ENCODE measurements around the gene RGS6.
A peak's percentile ranks its signal among the peaks of the same experiment; 100 is the strongest.

RGS6 gene

GRCh38 chr14:72522847-72523246, 590.6 kb downstream of the RGS6 start:
- Mint-ChIP-seq H3K36me3 (peaks cover 19% of the 10 kb centered on the region), H3K9me3 (peaks cover 3% of the 10 kb centered on the region), H3K4me3 (no peak overlapping the region), H3K27me3 (no peaks in the 10 kb centered on the region), H3K27ac (no peak overlapping the region), H3K4me1 (peaks cover 64% of the 10 kb centered on the region)
- ATAC-seq = no peak

GRCh38 chr14:72523424-72524294, 591.4 kb downstream of the RGS6 start:
- peaks cover 64% of the 10 kb centered on the region for H3K4me1 Mint-ChIP-seq
- no peaks in the 10 kb centered on the region for H3K27me3 Mint-ChIP-seq
- peaks cover 3% of the 10 kb centered on the region for H3K9me3 Mint-ChIP-seq
- ATAC-seq = no peak
- no peak overlapping the region for H3K27ac Mint-ChIP-seq
- H3K36me3 Mint-ChIP-seq = peaks cover 19% of the 10 kb centered on the region
- no peak overlapping the region for H3K4me3 Mint-ChIP-seq

- Mint-ChIP-seq H3K27me3 (no peaks in the 10 kb centered on the region), H3K9me3 (peaks cover 3% of the 10 kb centered on the region), H3K36me3 (peaks cover 19% of the 10 kb centered on the region), H3K4me1 (peaks cover 60% of the 10 kb centered on the region), H3K4me3 (no peak overlapping the region), H3K27ac (no peak overlapping the region)
- no peak for ATAC-seq
These were observed 592.0 kb downstream of the RGS6 start for GRCh38 chr14:72524295-72524629.

- no peak for ATAC-seq
- H3K9me3 Mint-ChIP-seq = peaks cover 3% of the 10 kb centered on the region
- H3K27ac Mint-ChIP-seq = peak overlapping the region; percentile 23
- H3K4me3 Mint-ChIP-seq = no peak overlapping the region
- no peaks in the 10 kb centered on the region for H3K27me3 Mint-ChIP-seq
- peaks cover 55% of the 10 kb centered on the region for H3K4me1 Mint-ChIP-seq
- H3K36me3 Mint-ChIP-seq = peaks cover 19% of the 10 kb centered on the region
These were observed 593.1 kb downstream of the RGS6 start for GRCh38 chr14:72525087-72525915.

- Mint-ChIP-seq H3K9me3 (peaks cover 8% of the 10 kb centered on the region), H3K4me1 (peaks cover 43% of the 10 kb centered on the region), H3K27me3 (no peaks in the 10 kb centered on the region), H3K4me3 (no peak overlapping the region), H3K27ac (no peak overlapping the region), H3K36me3 (no peaks in the 10 kb centered on the region)
- ATAC-seq = no peak
These were observed 595.4 kb downstream of the RGS6 start for GRCh38 chr14:72527591-72527990.

GRCh38 chr14:72528059-72528862, 596.0 kb downstream of the RGS6 start:
- ATAC-seq = no peak

GRCh38 chr14:72528863-72529175, 596.6 kb downstream of the RGS6 start:
- peaks cover 6% of the 10 kb centered on the region for H3K36me3 Mint-ChIP-seq
- no peaks in the 10 kb centered on the region for H3K27me3 Mint-ChIP-seq
- no peak for ATAC-seq
- H3K9me3 Mint-ChIP-seq = peaks cover 10% of the 10 kb centered on the region
- peaks cover 43% of the 10 kb centered on the region for H3K4me1 Mint-ChIP-seq
- H3K27ac Mint-ChIP-seq = no peak overlapping the region
- H3K4me3 Mint-ChIP-seq = no peak overlapping the region

More at GRCh38 chr14:72528059-72528862, 596.0 kb downstream of the RGS6 start:
- Mint-ChIP-seq H3K4me1 (peaks cover 43% of the 10 kb centered on the region), H3K27me3 (no peaks in the 10 kb centered on the region), H3K4me3 (no peak overlapping the region), H3K9me3 (peaks cover 8% of the 10 kb centered on the region), H3K27ac (no peak overlapping the region), H3K36me3 (no peaks in the 10 kb centered on the region)

- H3K27ac Mint-ChIP-seq = no peak overlapping the region
- ATAC-seq = no peak
- peaks cover 59% of the 10 kb centered on the region for H3K4me1 Mint-ChIP-seq
- H3K4me3 Mint-ChIP-seq = no peak overlapping the region
- H3K27me3 Mint-ChIP-seq = no peaks in the 10 kb centered on the region
- H3K36me3 Mint-ChIP-seq = peaks cover 11% of the 10 kb centered on the region
- H3K9me3 Mint-ChIP-seq = peaks cover 14% of the 10 kb centered on the region
These were observed 600.6 kb downstream of the RGS6 start for GRCh38 chr14:72532686-72533454.

- H3K4me3 Mint-ChIP-seq = no peak overlapping the region
- ATAC-seq = peak; percentile 94
- H3K27me3 Mint-ChIP-seq = no peaks in the 10 kb centered on the region
- H3K4me1 Mint-ChIP-seq = peaks cover 59% of the 10 kb centered on the region
- peaks cover 14% of the 10 kb centered on the region for H3K9me3 Mint-ChIP-seq
- no peak overlapping the region for H3K27ac Mint-ChIP-seq
- peaks cover 11% of the 10 kb centered on the region for H3K36me3 Mint-ChIP-seq
These were observed 603.3 kb downstream of the RGS6 start for GRCh38 chr14:72535485-72535884.

GRCh38 chr14:72538387-72538786, 606.2 kb downstream of the RGS6 start:
- Mint-ChIP-seq H3K36me3 (peaks cover 9% of the 10 kb centered on the region), H3K4me1 (peaks cover 51% of the 10 kb centered on the region), H3K9me3 (peaks cover 6% of the 10 kb centered on the region), H3K4me3 (no peak overlapping the region), H3K27ac (no peak overlapping the region), H3K27me3 (no peaks in the 10 kb centered on the region)
- no peak for ATAC-seq

- ATAC-seq = no peak
- H3K36me3 Mint-ChIP-seq = no peaks in the 10 kb centered on the region
- no peak overlapping the region for H3K27ac Mint-ChIP-seq
- H3K4me1 Mint-ChIP-seq = peaks cover 59% of the 10 kb centered on the region
- no peaks in the 10 kb centered on the region for H3K27me3 Mint-ChIP-seq
- H3K4me3 Mint-ChIP-seq = peak overlapping the region; percentile 25
- no peaks in the 10 kb centered on the region for H3K9me3 Mint-ChIP-seq
These were observed 607.6 kb downstream of the RGS6 start for GRCh38 chr14:72539661-72540315.

- Mint-ChIP-seq H3K9me3 (no peaks in the 10 kb centered on the region), H3K4me1 (peaks cover 56% of the 10 kb centered on the region), H3K36me3 (no peaks in the 10 kb centered on the region), H3K27ac (no peak overlapping the region), H3K4me3 (no peak overlapping the region), H3K27me3 (no peaks in the 10 kb centered on the region)
- ATAC-seq = no peak
These were observed 608.6 kb downstream of the RGS6 start for GRCh38 chr14:72540836-72541235.

- Mint-ChIP-seq H3K9me3 (no peaks in the 10 kb centered on the region), H3K4me3 (no peak overlapping the region), H3K27ac (no peak overlapping the region), H3K4me1 (peaks cover 56% of the 10 kb centered on the region), H3K27me3 (no peaks in the 10 kb centered on the region), H3K36me3 (no peaks in the 10 kb centered on the region)
- no peak for ATAC-seq
These were observed 609.3 kb downstream of the RGS6 start for GRCh38 chr14:72541546-72541945.

GRCh38 chr14:72543341-72543740, 611.1 kb downstream of the RGS6 start:
- no peaks in the 10 kb centered on the region for H3K36me3 Mint-ChIP-seq
- H3K4me3 Mint-ChIP-seq = no peak overlapping the region
- peaks cover 55% of the 10 kb centered on the region for H3K4me1 Mint-ChIP-seq
- H3K27ac Mint-ChIP-seq = peak overlapping the region; percentile 31
- ATAC-seq = no peak
- H3K9me3 Mint-ChIP-seq = no peaks in the 10 kb centered on the region
- H3K27me3 Mint-ChIP-seq = no peaks in the 10 kb centered on the region

Data from stimulated activated memory B cell treated with anti-CD40 and anti-IgM and Interleukin-4, amounts not matched to agents 10 μg/mL and 1 μg/mL and 100 μg/mL, for 72 hours (primary cell).